Liver (tissue), 9 donors: ENCODE data around the gene PELI2. TPM values are rescaled to one million over a fixed set of nuclear protein-coding genes. Genes with fewer than 3 reads are reported as not detected.

ENCODE experiments used
- DNase-seq: peaks from one replicate; pipeline ENCODE4 v3.0.0-alpha.2; 2017; ENCODE audit warnings: low spot score
- H3K27ac ChIP-seq, 2 donors: one replicate each; pipeline ENCODE4 v1.7.0; 2013; ENCODE audit warnings: inconsistent platforms in 2 of 2, low read length in 2 of 2, control low read depth in 1 of 2, low read depth in 1 of 2, mild to moderate bottlenecking in 1 of 2
- H3K27me3 ChIP-seq, 4 donors: one replicate each; pipeline versions ENCODE4 v1.6.1 to v1.7.0; 2013; ENCODE audit warnings: low read length in 3 of 4, inconsistent platforms in 1 of 4, mild to moderate bottlenecking in 1 of 4, moderate library complexity in 1 of 4; ENCODE audit not compliant: control insufficient read depth in 4 of 4, insufficient read depth in 4 of 4
- H3K36me3 ChIP-seq, 4 donors: one replicate each; pipeline versions ENCODE4 v1.6.1 to v1.7.0; 2013; ENCODE audit warnings: low read length in 3 of 4, mild to moderate bottlenecking in 3 of 4, low read depth in 1 of 4, moderate library complexity in 1 of 4; ENCODE audit not compliant: control insufficient read depth in 4 of 4, insufficient read depth in 3 of 4
- H3K4me1 ChIP-seq, 4 donors: one replicate each; pipeline versions ENCODE4 v1.6.1 to v1.7.0; 2013; ENCODE audit warnings: low read length in 3 of 4, mild to moderate bottlenecking in 3 of 4, moderate library complexity in 1 of 4; ENCODE audit not compliant: control insufficient read depth in 4 of 4, insufficient read depth in 4 of 4
- H3K4me3 ChIP-seq, 3 donors: one replicate each; pipeline versions ENCODE4 v1.6.1 to v1.7.0; 2013; ENCODE audit warnings: low read length in 3 of 3, control low read depth in 1 of 3, low read depth in 1 of 3, mild to moderate bottlenecking in 1 of 3
- H3K9ac ChIP-seq, 2 donors: one replicate each; pipeline ENCODE4 v1.7.0; 2013; ENCODE audit warnings: low read length in 2 of 2, mild to moderate bottlenecking in 2 of 2, moderate library complexity in 2 of 2, control low read depth in 1 of 2, low read depth in 1 of 2
- H3K9me3 ChIP-seq, 4 donors: one replicate each; pipeline versions ENCODE4 v1.6.1 to v1.7.0; 2013; ENCODE audit warnings: low read length in 3 of 4; ENCODE audit not compliant: control insufficient read depth in 4 of 4
- CTCF ChIP-seq: fragments of 150-350 bp; IDR thresholded peaks from 2 replicates; pipeline ENCODE4 v1.5.1; 2017; ENCODE audit warnings: improper control_type of control experiment, low read depth, low read length; ENCODE audit not compliant: missing input control
- EGR1 ChIP-seq, 2 donors: IDR thresholded peaks; 2 replicates each; pipeline ENCODE4 v1.6.1; 2016 to 2018; ENCODE audit warnings: antibody characterized with exemption in 2 of 2, low read depth in 2 of 2
- FOXA2 ChIP-seq: IDR thresholded peaks from 2 replicates; pipeline ENCODE4 v1.6.1; 2016; ENCODE audit warnings: antibody characterized with exemption
- GABPA ChIP-seq, 2 donors: IDR thresholded peaks in 1 of 2; conservative IDR thresholded peaks in 1 of 2; 2 replicates each; pipeline ENCODE4 v1.6.1; 2016; ENCODE audit warnings: antibody characterized with exemption in 2 of 2, mild to moderate bottlenecking in 1 of 2, moderate library complexity in 1 of 2
- HNF4A ChIP-seq, 2 donors: conservative IDR thresholded peaks; 2 replicates each; pipeline ENCODE4 v1.6.1; 2016; ENCODE audit warnings: antibody characterized with exemption in 2 of 2, mild to moderate bottlenecking in 2 of 2
- HNF4G ChIP-seq: IDR thresholded peaks from 2 replicates; pipeline ENCODE4 v1.6.1; 2016; ENCODE audit warnings: antibody characterized with exemption
- JUND ChIP-seq, 2 donors: IDR thresholded peaks; 2 replicates each; pipeline ENCODE4 v1.6.1; 2016; ENCODE audit warnings: antibody characterized with exemption in 2 of 2
- NR2F2 ChIP-seq: IDR thresholded peaks from 2 replicates; pipeline ENCODE4 v1.6.1; 2016; ENCODE audit warnings: antibody characterized with exemption
- RAD21 ChIP-seq, 2 donors: IDR thresholded peaks; 2 replicates each; pipeline ENCODE4 v1.6.1; 2016; ENCODE audit warnings: antibody characterized with exemption in 2 of 2, mild to moderate bottlenecking in 2 of 2
- REST ChIP-seq: IDR thresholded peaks from 2 replicates; pipeline ENCODE4 v1.6.1; 2016; ENCODE audit warnings: antibody characterized with exemption, mild to moderate bottlenecking
- RXRA ChIP-seq, 2 donors: IDR thresholded peaks; 2 replicates each; pipeline ENCODE4 v1.6.1; 2017 to 2018; ENCODE audit warnings: antibody characterized with exemption in 2 of 2, mild to moderate bottlenecking in 1 of 2
- TAF1 ChIP-seq: conservative IDR thresholded peaks from 2 replicates; pipeline ENCODE4 v1.6.1; 2016; ENCODE audit warnings: antibody characterized with exemption, mild to moderate bottlenecking
- ZBTB33 ChIP-seq: IDR thresholded peaks from 2 replicates; pipeline ENCODE4 v1.6.1; 2016; ENCODE audit warnings: antibody characterized with exemption
- WGBS: extraction: QIAGEN DNeasy Blood & Tissue Kit; methylation state at CpG from one replicate; pipeline ENCODE4 v1.1.7; 2013; 5-methylcytosine and 5-hydroxymethylcytosine counted together
- polyA plus RNA-seq, 2 donors: library from polyadenylated mRNA; stranded (reverse) in 1 of 2; unstranded in 1 of 2; fragments of 200-250 nt in 1 of 2; fragments of >200 nt in 1 of 2; fragmentation: Nextera tagmentation in 1 of 2; extraction: Ambion mirVana in 1 of 2; gene quantifications; one replicate each; pipeline versions ENCODE4 v1.2.1 to v1.2.3, GENCODE V29; 2013 to 2015
- total RNA-seq, 2 donors: library from RNA; depleted of rRNA; stranded (reverse); fragments of >200 nt; gene quantifications; one replicate each; pipeline ENCODE4 v1.2.3, GENCODE V29; 2014
- donor health status: healthy.
- donor health status: healthy.
- donor health status: healthy.
- donor health status: healthy.
- donor health status: healthy.

The PELI2 gene
- total and polyA plus RNA-seq, 4 donors, result 0.68 to 2.9 (median 1.2) TPM

GRCh38 chr14:56133547-56133946, 15.3 kb downstream of the PELI2 start:
- Histone ChIP-seq H3K4me1 (peaks cover 0 to 11% (median 5%) of the 10 kb centered on the region in 4 donors), H3K9ac (no peak overlapping the region)
- 70% methylated on average over 4 of the region's 4 CpGs for WGBS

More at GRCh38 chr14:56133547-56133946, 15.3 kb downstream of the PELI2 start:
- Histone ChIP-seq H3K27ac (no peak overlapping the region), H3K4me3 (no peak overlapping the region), H3K27me3 (peaks cover 0 to 6% (median 3%) of the 10 kb centered on the region in 4 donors), H3K36me3 (no peaks in the 10 kb centered on the region), H3K9me3 (no peaks in the 10 kb centered on the region)
- TF ChIP-seq CTCF (no peak), NR2F2 (no peak), HNF4A (conservative IDR thresholded peaks at IDR 0.05) (no peak), JUND (IDR thresholded peaks at IDR 0.05) (no peak), EGR1 (IDR thresholded peaks at IDR 0.05; ENCODE audit: low read depth in 2 of 2) (no peak), FOXA2 (no peak), RXRA (IDR thresholded peaks at IDR 0.05) (no peak), TAF1 (no peak), HNF4G (no peak), GABPA (IDR thresholded peaks at IDR 0.05 in 1 of 2, conservative IDR thresholded peaks at IDR 0.05 in 1 of 2) (no peak), RAD21 (IDR thresholded peaks at IDR 0.05) (no peak), REST (no peak), ZBTB33 (no peak)
- no peak for DNase-seq
